GM23248 (cell line): ENCODE data around the gene LAMA1.

Experiments
- EZH2 ChIP-seq: fragments of 200-600 bp; sonication (generic); IDR thresholded peaks from 2 replicates; pipeline ENCODE4 v1.6.1; 2018; ENCODE audit warnings: antibody characterized with exemption, mild to moderate bottlenecking; ENCODE audit not compliant: insufficient read depth, poor library complexity, severe bottlenecking
- EZH2phosphoT487 ChIP-seq: fragments of 200-600 bp; sonication (generic); IDR thresholded peaks from 2 replicates; pipeline ENCODE4 v1.6.1; 2018; ENCODE audit warnings: antibody characterized with exemption, moderate library complexity, mild to moderate bottlenecking, low read depth; ENCODE audit not compliant: insufficient read depth

DNA sequence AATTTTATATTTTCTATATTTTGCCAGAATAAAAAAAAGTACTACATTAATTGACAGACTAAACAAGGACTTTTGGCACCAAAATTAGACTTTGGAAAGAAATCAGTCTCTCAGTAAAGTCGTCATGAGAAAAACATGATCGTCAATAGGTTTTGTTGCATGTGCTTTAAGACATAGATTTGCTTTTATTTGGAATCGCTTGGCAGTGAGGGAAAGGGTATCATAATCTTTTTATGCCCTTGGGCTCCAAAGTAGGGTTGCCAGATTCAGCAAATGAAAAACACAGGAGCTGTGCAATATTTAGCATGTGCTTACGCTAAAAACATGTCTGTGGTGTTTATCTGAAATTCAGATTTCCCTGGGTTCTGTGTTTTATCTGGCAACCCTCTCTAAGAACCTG is 177.6 kb downstream of the LAMA1 start:
- TF ChIP-seq EZH2 = no peak
- TF ChIP-seq EZH2phosphoT487 = no peak
